COLO668 (cell line): Measurements from ENCODE around the gene TRIL.

Experiments used
- DNase-seq: peaks from one replicate; lab custom pipeline; 2025; ENCODE audit not compliant: unreplicated experiment; lab: John Stamatoyannopoulos, UW

The TRIL gene

GRCh38 chr7:28941633-28942032 is 16.5 kb downstream of the TRIL start:
- DNase-seq, result no peak

DNA sequence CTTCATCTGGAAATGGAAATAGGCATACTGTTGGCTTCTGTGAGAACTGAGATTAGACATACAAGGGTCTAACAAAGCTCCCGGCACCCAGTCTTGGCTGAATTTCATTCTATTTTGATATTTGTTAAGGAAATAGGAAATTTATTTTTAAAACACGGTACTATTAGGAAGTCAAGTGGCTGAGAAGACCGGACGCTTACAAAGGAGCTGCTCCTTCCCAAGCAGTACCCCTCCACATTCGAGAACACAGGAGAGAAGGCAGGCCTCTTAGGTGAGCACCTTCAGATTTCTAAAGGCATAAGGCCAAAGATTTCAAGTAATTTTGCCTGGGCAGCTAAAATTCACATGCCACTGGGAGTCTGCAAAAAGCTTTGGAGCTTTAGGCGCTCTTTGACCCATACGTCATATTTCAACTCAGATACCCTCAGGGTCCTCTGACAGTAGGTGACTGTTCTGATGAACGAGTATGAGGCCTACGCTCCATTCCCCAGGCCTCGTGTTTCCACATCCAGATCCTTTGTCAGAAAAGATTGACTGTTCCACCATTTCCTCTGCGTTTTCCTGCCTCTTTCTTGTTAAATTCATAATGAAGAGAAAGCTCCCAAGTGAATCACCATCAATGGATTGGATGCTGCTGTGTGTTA is 17.3 kb downstream of the TRIL start:
- DNase-seq, result no peak

DNA sequence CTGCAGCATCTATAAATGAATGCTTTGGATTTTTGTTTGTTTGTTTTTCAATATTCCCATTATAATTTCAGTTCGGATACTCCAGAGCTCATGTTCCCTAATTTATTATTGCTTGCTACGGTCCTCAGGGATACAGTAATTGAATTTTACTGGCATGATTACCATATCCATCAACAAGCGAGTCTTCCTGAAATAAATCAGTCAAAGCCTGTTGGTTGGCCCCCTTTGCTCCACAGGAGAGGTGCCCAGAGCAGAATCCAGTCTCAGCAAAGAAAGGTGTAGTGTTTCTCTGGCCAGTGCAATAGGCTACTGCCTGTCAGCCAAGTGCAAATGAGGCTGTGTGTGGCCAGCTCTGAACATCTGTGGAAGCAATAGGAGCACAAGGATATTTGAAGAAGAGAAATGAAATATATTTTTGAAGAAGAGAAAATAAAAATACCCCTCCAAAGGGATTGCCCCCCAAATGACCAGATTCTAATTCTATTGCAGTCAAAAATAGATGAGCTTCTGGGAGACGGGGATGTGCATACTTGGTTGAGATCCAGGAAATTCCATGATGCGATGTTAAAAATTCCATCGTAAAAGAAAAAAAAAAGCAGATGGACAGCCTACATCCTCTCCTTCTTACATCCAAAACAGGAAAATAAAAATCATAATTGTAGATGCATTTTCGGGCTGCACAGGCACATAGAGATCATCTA is 18.1 kb downstream of the TRIL start:
- DNase-seq, result no peak

- DNase-seq, result no peak
Observed at GRCh38 chr7:28939367-28939766, 18.8 kb downstream of the TRIL start.

DNA sequence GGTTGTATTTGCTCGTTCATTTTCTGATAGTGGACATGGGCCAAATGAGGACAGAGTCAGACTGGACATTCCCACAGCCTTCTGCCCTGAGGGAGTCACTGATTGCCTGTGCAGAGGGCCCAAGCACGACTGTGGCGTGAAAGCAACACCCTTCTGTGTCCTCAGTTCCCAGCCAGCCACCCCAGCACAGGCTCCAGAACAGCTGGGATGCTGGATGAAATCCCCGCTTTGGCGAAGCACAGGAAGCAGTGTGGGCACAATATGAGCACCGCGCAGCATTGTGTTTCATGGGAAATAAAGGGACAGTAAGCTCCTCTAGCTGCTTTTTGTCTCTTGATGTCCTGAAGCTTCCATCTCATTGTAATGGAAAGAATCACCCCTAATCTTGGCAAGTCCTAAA is 20.5 kb downstream of the TRIL start:
- no peak for DNase-seq

- DNase-seq, result no peak
Observed at GRCh38 chr7:28937103-28937502, 21.0 kb downstream of the TRIL start.

DNA sequence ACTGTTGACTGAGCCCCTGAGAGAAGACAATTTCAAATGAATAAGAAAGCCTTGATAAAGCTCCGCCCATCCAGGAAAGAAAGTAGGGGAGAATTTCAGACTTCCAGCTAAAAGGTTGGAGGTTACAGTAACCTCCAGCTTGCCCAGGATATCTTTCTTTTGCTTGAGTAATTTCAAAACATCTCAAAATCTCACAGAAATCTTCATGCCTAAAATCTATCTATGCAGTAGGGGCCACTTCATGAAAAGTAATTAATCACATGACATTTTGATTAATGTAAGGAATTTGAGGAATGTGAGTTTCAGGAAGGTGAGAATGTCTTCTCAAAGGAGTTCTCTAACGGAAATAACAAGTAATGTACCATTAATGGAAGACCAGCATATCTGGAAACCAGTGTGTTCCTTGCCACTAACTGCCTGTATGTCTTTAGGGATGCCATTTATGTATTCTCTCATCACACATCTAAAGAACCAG is 24.2 kb downstream of the TRIL start:
- no peak for DNase-seq

DNA sequence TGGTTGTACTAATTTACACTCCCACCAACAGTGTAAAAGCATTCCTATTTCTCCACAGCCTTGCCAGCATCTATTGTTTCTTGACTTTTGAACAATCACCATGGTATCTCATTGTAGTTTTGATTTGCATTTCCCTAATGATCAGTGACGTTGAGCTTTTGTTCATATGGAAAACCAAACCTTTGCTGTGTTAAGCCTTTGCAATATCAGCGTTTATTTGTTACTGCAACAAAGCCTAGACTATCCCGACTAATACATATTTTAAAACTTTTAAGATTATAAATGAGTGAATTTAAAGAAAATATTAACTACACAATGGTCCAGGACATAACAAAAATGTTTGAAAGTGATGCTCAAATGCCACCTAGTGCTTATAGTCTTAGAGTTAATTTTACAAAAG is 26.6 kb downstream of the TRIL start:
- DNase-seq, result no peak

GRCh38 chr7:28926871-28927597 is 31.1 kb downstream of the TRIL start:
- peak; percentile 66 for DNase-seq

DNA sequence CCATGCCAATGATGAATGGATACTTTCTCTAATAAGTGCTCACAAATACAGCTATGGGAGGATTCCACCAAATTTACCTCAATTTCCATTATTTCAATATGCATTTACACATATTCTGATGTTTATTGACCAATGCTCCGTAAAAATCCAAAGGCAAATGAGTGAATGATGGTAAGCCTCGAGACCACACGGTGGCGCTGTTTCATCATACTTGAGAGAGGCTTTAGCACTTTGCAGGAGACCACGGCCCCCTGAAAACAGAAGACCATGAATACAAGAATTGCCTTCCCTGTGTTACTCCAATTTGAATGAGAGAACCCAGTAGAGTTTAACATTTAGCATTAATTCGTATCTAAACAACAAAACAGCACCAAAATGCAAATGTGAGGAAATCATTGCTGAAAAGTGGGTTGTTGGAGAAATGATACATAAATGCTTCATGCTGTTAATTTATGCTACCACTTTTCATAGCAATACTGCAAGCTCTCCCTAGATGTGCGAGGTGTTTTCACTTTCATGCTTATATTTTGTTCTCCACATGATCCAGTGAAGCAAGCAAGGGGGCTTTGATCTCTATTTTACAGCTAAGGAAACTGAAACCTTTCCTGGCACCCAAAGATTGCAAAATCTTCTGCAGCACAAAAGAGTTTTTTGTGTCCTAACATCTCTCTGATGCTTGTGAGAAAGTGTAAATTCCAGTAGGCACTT is 35.4 kb downstream of the TRIL start:
- peak; percentile 92 for DNase-seq

DNA sequence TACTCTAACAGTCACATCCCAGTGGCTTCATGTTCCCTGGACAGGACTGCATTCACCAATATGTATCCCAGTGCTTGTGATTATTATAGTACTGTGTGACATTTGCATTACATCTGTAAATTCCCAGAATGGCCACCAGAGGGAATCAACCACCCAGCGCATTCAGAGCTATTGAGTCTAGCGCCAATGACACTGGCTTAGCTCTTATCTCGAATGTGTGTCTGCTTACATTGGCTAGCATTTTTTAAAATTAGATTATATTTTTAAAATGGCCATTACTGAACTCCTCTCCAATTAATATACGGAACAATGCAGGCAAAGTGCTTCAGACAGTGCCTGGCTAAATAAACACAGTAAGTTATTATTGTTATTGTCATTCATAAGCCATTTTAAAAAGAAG is 36.3 kb downstream of the TRIL start:
- DNase-seq, result peak; percentile 59

GRCh38 chr7:28920424-28920823 is 37.7 kb downstream of the TRIL start:
- no peak for DNase-seq

- no peak for DNase-seq
Observed at GRCh38 chr7:28919510-28919909, 38.6 kb downstream of the TRIL start.

DNA sequence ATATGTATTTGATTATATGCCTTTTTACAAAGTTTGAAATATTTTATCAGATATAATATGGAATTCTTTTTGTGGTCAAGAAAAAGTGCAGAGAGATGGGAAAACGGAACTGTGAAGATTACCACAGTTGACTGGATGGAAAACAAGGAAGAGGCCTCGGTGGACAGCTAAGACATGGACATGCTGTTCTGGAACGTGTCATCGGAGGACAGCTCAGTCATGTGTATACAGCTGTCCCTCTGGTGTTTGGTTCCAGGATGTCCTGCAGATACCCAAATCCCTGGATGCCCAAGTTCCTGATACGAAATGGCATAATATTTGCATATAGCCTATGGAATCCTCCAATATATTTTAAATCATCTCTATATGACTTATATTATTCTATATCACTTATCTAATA is 49.4 kb downstream of the TRIL start:
- DNase-seq, result no peak

DNA sequence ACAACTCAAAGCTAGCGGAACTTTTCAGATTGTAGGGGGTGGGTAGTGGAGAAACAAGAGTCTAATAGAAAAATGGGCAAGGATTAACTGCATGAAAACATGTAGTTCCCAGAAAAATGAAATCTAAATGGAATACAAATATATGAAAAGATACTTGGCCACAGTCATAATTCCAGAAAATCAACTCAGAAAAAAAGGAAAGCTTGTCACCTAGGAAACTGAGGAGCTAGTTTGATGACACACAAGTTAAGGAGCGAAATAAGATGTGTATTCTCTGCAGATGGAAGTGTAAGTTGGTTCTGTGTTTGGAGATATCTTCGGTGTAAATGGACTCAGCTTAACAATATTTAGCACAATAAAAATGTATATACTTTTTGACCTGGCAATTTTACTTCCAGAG is 52.7 kb downstream of the TRIL start:
- DNase-seq, result no peak

DNA sequence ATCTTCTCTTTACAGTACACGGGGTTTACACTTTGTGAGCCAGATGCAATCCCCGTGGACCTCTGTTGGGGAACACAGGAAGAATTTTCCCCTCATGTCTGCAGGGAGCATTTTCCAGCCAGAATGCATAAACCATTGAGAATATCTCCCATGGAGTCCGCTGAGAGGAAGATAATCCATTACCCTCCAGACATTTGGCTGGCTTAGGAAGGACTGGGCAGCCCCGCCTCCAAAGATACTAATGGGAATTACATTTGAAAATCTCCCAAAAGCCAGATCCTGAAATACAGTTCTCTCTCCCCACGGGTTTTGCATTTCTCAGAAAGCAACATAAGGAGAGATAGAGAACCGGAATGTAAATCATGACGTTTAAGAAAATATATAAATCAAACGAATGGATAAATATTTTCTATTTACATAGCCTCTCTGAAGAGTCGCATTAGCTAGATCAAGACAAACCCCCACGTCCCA is 53.5 kb downstream of the TRIL start:
- DNase-seq, result no peak

- DNase-seq, result no peak
Observed at GRCh38 chr7:28903730-28904577, 54.2 kb downstream of the TRIL start.
